ENCODE data around the gene SAMD14. TPM values are rescaled to one million over a fixed set of nuclear protein-coding genes. Genes with fewer than 3 reads are reported as not detected.

Gene SAMD14
- polyA plus RNA-seq, 6 donors from 2014 or later: 0.11 to 0.31 TPM; not detected in 4

DNA sequence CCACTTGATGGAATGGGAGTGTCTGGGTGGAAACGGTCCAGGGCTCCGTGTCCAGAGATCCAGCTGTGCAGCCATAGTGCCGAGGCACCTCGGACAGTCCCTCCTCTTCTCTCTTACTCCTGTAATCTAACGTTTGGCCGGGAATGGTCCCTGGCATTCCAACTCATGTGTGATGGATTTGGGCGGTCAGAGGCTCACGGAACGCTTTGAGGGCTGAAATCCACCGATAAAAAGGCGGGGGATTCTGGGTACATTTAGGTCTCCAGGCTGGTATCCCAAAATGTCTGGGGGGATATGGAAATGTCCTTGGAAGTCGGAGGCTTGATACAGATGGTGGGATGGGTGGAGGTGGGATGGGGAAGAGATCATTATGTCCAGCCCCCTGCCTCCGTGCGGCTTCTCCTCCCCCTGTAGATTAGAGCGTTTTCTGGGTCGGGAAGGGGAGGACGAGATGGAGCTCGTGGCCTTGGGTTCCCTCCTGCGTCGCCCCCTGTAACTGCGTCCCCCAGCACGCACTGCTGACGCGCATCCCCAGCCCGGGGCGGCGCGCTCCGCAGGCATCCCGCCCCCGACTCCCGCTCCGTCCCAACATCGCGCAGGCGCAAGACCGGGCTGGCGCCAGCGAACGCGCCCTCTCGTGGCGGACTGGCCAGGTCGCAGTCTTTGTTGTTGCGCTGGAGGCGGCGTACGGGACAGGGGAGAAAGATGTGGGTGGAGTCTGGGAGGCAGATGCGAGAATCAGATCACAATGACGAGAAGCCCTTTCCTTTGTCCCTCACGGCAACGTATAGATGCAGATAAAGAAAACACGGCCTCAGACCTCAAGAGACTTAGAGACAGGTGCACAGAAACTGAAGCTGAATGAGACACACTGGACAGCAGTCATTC lies 31.3 kb upstream of the SAMD14 start:
- H3K36me3 Mint-ChIP-seq: no peaks in the 10 kb centered on the region

DNA sequence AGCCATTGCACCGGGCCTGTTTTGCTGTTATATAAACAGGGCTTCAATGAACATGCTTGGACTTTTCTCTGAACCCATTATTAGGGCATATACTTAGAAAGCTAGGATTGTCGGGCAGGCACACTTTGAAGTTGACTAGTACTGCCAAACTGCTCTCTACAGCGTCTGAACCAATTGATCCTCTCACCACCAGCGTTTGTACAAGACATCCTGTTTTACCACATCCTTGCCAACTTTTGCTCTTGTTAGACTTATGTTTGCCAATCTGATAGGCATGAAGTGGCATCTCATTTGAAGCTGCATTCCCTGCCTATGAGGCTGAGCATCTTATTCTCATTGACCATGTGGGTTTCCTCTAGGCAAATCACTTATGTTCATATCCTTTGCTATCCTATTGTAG lies 27.9 kb upstream of the SAMD14 start:
- H3K9me3 Mint-ChIP-seq: no peaks in the 10 kb centered on the region
- ATAC-seq (ENCODE audit: low read depth in 2 of 2) (no peak), DNase-seq (no peak)
- H3K27ac Mint-ChIP-seq: no peak overlapping the region
- H3K27me3 Mint-ChIP-seq: no peaks in the 10 kb centered on the region
- peaks cover 23 to 31% (median 23%) of the 10 kb centered on the region in 3 donors for H3K4me1 Mint-ChIP-seq
- peak overlapping the region in 1 of 8 donors; percentile 8 for H3K4me3 Mint-ChIP-seq
- H3K36me3 Mint-ChIP-seq: no peaks in the 10 kb centered on the region

More for the DNA sequence above, 31.3 kb upstream of the SAMD14 start:
- peaks cover 40 to 50% (median 47%) of the 10 kb centered on the region in 3 donors for H3K4me1 Mint-ChIP-seq
- DNase-seq: peak; percentile 90
- ATAC-seq (ENCODE audit: low read depth in 2 of 2): peak; percentile 89 to 91
- H3K27me3 Mint-ChIP-seq: no peaks in the 10 kb centered on the region
- peak overlapping the region; percentile 40 to 95 (median 88) for H3K27ac Mint-ChIP-seq
- H3K4me3 Mint-ChIP-seq: peak overlapping the region; percentile 73 to 92 (median 84)
- H3K9me3 Mint-ChIP-seq: no peaks in the 10 kb centered on the region

DNA sequence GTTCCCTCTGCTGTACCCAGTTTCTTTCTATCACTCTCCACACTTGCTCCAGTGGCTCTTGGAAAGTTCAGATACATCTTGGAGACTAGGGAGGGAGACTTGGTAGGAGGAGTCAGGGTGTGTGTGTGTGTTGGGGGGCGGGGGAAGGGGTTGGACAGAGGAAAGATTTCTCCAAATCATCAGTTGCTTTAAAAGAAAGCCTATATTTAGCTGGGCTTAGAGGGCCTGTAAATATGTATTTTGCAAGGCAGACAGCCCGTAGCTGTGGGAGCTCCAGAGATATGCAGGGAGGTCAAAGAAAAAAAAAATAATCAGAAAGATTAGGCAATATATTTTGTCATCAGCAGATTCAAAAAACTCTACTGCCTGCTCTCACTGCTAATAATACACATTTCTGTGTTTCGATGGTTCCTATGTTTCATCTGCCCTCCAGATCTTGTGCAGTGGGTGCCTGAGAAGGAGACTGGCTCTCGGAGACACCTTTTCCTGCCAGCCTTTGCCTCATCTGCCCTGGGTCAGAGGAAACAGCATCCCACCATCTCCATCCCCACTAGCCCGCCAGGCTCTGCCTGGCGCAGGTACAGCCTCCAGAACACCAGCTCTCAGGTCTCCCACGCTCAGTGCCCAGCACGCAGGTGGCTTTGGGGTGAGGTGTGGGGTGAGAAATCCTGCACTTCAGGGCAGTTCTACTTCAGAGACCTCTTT lies 25.3 kb upstream of the SAMD14 start:
- H3K36me3 Mint-ChIP-seq: no peaks in the 10 kb centered on the region
- ATAC-seq (ENCODE audit: low read depth in 2 of 2) (no peak), DNase-seq (no peak)
- peaks cover 8 to 22% (median 14%) of the 10 kb centered on the region in 3 donors for H3K4me1 Mint-ChIP-seq
- H3K4me3 Mint-ChIP-seq: peak overlapping the region in 1 of 8 donors; percentile 91
- peaks cover 0 to 2% (median 0%) of the 10 kb centered on the region in 7 donors for H3K9me3 Mint-ChIP-seq
- H3K27ac Mint-ChIP-seq: peak overlapping the region in 1 of 6 donors; percentile 25
- H3K27me3 Mint-ChIP-seq: no peaks in the 10 kb centered on the region

DNA sequence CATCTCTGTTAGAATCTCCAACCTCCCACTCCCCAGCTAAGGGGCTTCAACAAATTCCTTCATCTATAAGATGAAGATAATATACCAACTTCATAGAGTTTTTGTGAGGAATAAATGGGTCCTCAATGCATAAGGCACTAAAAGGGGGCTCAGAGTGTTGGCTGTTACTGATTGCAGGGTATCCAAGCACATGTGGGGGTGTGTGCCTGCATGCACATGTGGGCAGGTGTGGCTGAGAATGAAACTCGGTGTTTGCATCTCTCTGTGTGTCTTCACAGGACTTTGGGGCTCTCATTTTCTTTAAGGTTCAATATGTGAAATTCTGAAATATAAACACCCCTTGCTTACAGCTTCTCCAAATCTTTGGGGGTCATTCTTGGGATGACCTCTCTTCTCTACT lies 24.6 kb upstream of the SAMD14 start:
- Mint-ChIP-seq H3K27me3 (no peaks in the 10 kb centered on the region), H3K36me3 (no peaks in the 10 kb centered on the region), H3K27ac (peak overlapping the region in 1 of 6 donors; percentile 71), H3K4me1 (peaks cover 8 to 22% (median 14%) of the 10 kb centered on the region in 3 donors), H3K4me3 (peak overlapping the region in 1 of 8 donors; percentile 91), H3K9me3 (peaks cover 0 to 2% (median 0%) of the 10 kb centered on the region in 7 donors)
- ATAC-seq (ENCODE audit: low read depth in 2 of 2) (no peak), DNase-seq (no peak)

DNA sequence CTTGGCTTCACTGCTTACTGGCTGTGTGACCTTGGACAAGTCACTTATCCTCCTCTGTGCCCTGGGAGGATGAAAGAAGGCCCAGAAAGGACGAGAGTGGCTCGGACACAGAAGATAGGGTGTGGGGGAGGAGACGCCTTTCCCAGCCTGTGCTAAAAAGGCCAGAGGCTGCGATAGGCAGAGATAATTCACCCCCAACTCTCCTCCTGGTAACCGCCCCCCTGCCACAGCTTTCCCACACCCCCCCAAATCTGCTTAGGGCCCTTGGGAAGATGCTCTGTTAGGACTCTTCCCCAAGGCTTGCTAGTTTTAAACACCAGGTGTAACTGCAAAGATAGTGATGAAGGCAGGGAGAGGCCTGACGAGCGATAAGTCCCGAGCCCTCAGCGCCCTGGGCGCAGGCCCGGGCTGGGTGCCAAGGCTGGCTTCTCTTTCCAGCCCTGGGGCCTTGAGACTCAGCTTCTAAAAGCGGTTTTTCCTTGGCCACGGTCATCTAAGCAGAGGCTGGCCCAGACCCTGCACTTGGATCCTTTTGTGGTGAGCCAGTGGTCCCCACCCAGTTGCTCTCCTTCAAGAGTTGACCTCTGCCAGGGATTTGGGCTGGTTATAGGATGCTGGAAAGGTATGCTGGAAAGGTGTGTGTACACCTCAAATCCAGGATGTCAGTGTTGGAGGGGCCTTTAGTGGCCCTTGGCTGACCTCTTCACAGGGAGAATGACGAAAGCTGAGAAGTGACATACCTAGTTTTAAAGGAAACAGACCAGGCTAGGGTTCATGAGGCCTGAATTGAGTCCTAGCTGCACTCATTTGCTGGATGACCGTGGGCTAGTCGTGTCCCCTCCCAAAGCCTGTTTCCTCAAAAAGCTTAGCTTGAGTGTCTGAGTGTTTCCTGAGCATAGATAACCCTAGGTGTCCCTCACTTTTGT lies 24.0 kb upstream of the SAMD14 start:
- Mint-ChIP-seq H3K27ac (peak overlapping the region in 3 of 6 donors; percentile 31 to 76 (median 39)), H3K36me3 (no peaks in the 10 kb centered on the region), H3K4me1 (peaks cover 8 to 22% (median 14%) of the 10 kb centered on the region in 3 donors), H3K27me3 (no peaks in the 10 kb centered on the region), H3K4me3 (peak overlapping the region in 2 of 8 donors; percentile 20 to 91), H3K9me3 (peaks cover 0 to 2% (median 0%) of the 10 kb centered on the region in 7 donors)
- ATAC-seq (ENCODE audit: low read depth in 2 of 2): no peak
- no peak for DNase-seq

DNA sequence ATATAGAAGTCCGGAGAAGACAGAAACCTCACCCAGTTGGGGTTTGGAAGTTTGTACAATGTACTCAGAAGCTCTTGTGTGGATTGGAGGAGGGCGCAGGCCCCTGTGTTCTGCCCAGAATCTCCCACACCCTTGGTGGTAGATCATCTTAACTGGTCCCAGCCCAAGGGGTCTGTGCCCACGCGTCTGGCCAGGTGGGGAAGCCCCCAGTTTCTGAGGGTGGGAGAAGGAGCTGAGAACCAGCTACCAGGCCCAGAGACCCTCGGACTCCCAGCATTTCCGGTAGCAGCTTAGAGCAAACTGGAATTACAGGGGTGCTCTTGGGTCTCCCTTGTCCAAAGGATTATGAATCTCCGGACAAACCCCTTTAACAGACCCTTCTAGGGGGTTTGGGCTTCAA lies 22.8 kb upstream of the SAMD14 start:
- DNase-seq: no peak
- Mint-ChIP-seq H3K36me3 (no peaks in the 10 kb centered on the region), H3K27ac (peak overlapping the region in 3 of 6 donors; percentile 53 to 91 (median 89)), H3K4me3 (peak overlapping the region in 7 of 8 donors; percentile 22 to 96 (median 93)), H3K9me3 (peaks cover 0 to 2% (median 0%) of the 10 kb centered on the region in 7 donors), H3K27me3 (no peaks in the 10 kb centered on the region), H3K4me1 (peaks cover 13 to 26% (median 20%) of the 10 kb centered on the region in 3 donors)
- no peak for ATAC-seq (ENCODE audit: low read depth in 2 of 2)

DNA sequence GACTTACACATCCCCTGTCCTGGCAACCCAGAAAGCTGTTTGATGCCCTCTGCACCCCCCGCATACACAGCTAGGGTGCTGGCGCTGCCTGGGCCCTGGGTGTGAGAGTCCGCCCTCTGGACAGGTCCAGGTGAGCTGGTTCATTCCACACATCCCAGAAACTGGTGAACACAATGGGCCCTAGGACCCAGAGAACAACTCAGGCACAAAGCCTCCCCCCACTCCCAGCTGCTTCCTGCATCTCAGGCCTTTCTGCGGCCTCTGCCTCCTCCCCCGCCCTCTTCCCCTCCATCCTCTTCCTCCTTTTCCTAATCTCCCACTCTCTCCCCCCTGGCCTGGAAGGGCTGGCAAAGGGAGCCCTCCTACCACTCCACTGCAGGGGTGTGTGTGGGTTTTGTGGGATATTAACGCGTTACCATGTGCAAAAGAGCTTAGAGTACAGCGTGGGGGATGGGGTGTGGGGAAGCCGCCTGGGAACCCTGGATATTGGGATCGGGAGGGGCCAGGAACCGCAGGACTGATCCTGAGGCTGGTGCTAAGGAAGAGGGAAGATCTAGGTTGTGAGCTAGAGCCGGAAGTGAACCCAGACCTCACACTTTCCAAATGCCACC lies 22.1 kb upstream of the SAMD14 start:
- Mint-ChIP-seq H3K27ac (peak overlapping the region; percentile 8 to 96 (median 86)), H3K27me3 (no peaks in the 10 kb centered on the region), H3K36me3 (peaks cover 0 to 4% of the 10 kb centered on the region in 2 donors), H3K4me1 (peaks cover 18 to 29% (median 25%) of the 10 kb centered on the region in 3 donors), H3K4me3 (peak overlapping the region; percentile 86 to 98 (median 96)), H3K9me3 (peaks cover 0 to 2% (median 0%) of the 10 kb centered on the region in 7 donors)
- peak; percentile 9 to 11 for ATAC-seq (ENCODE audit: low read depth in 2 of 2)
- DNase-seq: peak; percentile 67

DNA sequence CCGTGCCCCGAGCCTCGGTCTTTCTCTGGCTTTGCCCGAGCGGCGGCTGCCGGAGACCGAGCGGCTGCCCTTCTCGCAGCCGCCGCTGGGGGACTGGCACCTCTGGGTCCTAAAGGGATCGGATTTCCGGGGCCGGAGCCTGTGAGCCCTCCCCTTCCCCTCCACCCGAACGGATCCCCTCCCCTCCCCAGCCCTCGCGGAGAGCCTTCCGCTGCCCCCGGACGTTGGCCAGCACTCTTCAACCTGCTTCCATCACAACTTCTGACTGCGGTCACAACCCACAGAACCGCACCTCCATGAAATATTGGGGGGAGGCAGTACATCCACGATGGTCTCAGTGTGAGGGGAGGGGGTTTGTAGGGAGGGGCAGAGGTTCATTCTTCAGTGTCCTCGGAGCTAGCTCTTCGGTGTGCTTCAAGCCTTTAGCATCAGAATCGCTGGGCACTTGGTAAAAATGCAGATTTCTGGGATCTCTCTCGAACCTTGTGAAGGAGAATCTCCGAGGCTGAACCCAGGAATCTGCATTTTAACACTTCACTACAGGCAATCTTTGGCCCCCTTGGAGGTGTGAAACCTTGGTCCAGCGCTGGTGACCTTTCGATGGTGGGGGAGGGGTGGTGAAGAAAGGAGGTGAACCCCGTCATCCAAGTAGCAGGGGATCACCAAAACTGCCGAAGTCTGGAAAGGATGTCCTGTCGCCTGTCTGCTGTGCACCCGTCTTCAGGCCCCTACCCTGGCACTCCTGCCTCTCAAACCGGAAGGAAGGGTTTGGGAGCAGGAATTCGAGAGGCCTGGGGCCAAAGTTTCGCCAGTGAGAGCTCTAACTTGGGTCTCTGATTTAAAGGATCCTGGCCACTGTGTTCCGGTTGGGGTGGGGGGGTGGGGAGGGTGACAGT lies 21.3 kb upstream of the SAMD14 start:
- Mint-ChIP-seq H3K9me3 (peaks cover 0 to 2% (median 0%) of the 10 kb centered on the region in 7 donors), H3K36me3 (peaks cover 0 to 10% of the 10 kb centered on the region in 2 donors), H3K27me3 (no peaks in the 10 kb centered on the region), H3K4me3 (peak overlapping the region; percentile 86 to 98 (median 96)), H3K27ac (peak overlapping the region; percentile 77 to 96 (median 92)), H3K4me1 (peaks cover 25 to 36% (median 32%) of the 10 kb centered on the region in 3 donors)
- ATAC-seq (ENCODE audit: low read depth in 2 of 2) (peak; percentile 47 to 49), DNase-seq (peak; percentile 87)

DNA sequence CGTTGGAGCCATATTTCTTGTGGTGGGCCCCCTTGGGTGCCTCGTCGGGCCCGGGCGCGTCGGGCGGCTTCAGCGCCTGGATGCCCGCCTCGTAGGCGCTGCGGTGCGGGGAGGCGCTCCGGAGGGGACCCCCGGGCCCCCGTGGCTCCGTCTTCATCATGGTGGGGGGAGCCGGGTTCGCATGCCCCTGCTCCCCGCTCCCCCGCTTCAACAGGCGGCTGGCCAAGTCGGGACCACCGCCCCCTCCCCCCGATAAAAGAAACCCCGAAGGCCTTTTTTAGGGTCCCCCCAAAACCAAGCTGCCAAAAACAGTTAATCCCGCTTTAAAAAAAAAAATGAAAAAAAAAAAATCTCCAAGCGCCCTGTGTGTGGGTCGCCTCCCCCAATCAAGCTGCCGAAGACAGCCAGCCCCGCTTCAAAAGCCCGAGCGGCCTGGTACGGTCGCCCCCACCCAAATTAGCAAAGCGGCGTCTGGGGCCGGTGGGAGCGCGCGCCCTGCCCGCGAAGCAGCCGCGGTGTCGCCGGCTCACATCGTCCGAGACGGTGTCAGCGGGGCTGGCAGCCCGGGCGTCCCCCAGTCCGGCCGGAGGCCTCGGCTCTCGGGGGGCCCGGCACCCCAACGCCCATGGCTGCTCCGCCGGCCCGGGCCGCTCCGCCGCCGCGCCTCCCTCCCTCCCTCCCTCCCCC lies 20.5 kb upstream of the SAMD14 start, which contains the start of gene PPP1R9B:
Gene PPP1R9B, minus strand, starts transcription at position 324 of the 687 bp plus-strand sequence. Its CDS starts 164 bp downstream, at position 160.
- H3K4me1 Mint-ChIP-seq: peaks cover 32 to 44% (median 40%) of the 10 kb centered on the region in 3 donors
- H3K36me3 Mint-ChIP-seq: peaks cover 0 to 14% of the 10 kb centered on the region in 2 donors
- peak within 1 kb of the TSS; percentile 77 to 99 (median 96) for H3K27ac Mint-ChIP-seq
- peak within 1 kb of the TSS; percentile 86 to 100 (median 96) for H3K4me3 Mint-ChIP-seq
- H3K9me3 Mint-ChIP-seq: peaks cover 0 to 2% (median 0%) of the 10 kb centered on the region in 7 donors
- H3K27me3 Mint-ChIP-seq: no peaks in the 10 kb centered on the region
- no peak for DNase-seq
- peak in 1 of 2 donors; percentile 0 for ATAC-seq (ENCODE audit: low read depth in 2 of 2)

DNA sequence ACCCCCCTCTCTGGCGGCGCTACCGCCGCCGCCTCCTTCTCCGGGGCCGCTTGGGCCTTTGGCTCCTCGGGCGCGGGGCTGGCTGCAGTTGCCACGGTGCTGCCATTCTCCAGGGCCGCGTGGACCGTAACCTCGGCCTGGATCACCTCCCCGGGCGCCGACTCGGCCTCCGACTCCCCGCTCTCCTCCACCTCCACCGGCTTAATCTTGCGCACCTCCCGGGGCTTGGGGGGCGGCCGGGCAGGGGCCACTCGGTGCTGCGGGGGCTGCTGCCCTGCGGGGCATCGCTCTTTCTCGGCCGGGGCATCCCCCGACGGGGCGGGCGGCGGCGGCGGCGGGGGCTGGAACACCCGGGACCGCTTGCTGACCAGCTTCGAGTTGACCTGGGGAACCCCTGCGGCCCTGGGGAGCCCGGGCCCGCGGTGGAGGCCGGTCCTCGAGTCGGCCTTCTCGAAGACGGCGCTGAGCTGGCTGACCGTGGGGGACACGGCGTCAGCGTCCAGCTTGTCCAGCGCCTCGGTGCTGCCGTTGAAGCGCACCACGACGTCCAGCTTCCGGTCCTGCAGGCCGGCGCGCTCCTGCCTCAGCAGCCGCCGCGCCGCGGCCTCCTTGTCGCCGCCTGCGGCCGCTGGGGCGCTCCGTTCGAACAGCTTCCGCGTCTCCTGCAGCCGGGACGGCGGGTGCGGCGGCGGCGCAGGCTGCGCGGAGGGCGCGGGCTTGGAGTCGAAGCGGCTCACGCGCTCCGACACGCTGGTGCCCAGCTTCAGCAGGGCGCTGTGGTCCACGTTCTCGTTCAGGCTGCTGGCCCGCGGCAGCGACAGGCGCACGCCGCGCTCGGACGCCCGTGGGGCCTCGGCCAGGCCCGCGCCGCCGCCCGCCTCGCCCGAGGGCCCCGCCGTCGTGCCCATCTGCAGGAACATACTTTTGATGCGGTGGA lies 19.7 kb upstream of the SAMD14 start:
- Mint-ChIP-seq H3K4me1 (peaks cover 40 to 49% (median 47%) of the 10 kb centered on the region in 3 donors), H3K9me3 (peaks cover 0 to 2% (median 0%) of the 10 kb centered on the region in 7 donors), H3K4me3 (peak overlapping the region; percentile 86 to 100 (median 95)), H3K36me3 (peaks cover under 1 to 22% of the 10 kb centered on the region in 2 donors), H3K27ac (peak overlapping the region in 5 of 6 donors; percentile 93 to 99 (median 97)), H3K27me3 (no peaks in the 10 kb centered on the region)
- ATAC-seq (ENCODE audit: low read depth in 2 of 2): no peak
- DNase-seq: peak; percentile 66

All from naive B cell (primary cell).